ENCODE data around the gene MEG3.

MEG3 gene

GRCh38 chr14:100840286-100841065 lies 14.6 kb downstream of the MEG3 start:
- H3K4me3 ChIP-seq (ENCODE audit: insufficient read depth, low read length, poor library complexity, severe bottlenecking) = no peak overlapping the region
- H3F3A ChIP-seq (ENCODE audit: insufficient read depth) = no peaks in the 10 kb centered on the region
- no peaks in the 10 kb centered on the region for H3K79me2 ChIP-seq (ENCODE audit: insufficient read depth, low read length)
- H3K9ac ChIP-seq (ENCODE audit: low read length) = no peak overlapping the region
- TF ChIP-seq CTCF (IDR thresholded peaks at IDR 0.05; ENCODE audit: insufficient read depth, low read length, poor library complexity, severe bottlenecking) (no peak), EZH2phosphoT487 (conservative IDR thresholded peaks at IDR 0.05; ENCODE audit: low read length) (no peak)
- no peaks in the 10 kb centered on the region for H3K27me3 ChIP-seq (ENCODE audit: low read length)
- no peak overlapping the region for H2AFZ ChIP-seq (ENCODE audit: low read depth, low read length, severe bottlenecking)
- no peak overlapping the region for H3K27ac ChIP-seq (ENCODE audit: low read depth, low read length)
- no peaks in the 10 kb centered on the region for H3K9me2 ChIP-seq (replicated peaks; ENCODE audit: insufficient read depth, low read length)
- no peaks in the 10 kb centered on the region for H3K36me3 ChIP-seq (ENCODE audit: low read length)
- no peaks in the 10 kb centered on the region for H3K9me3 ChIP-seq (ENCODE audit: insufficient read depth, low read length)
- H4K20me1 ChIP-seq (ENCODE audit: low read depth, low read length) = no peaks in the 10 kb centered on the region
- no peak overlapping the region for H3K4me2 ChIP-seq (ENCODE audit: low read depth, low read length, poor library complexity, severe bottlenecking)

GRCh38 chr14:100841066-100841760 lies 15.3 kb downstream of the MEG3 start:
- H3K9me2 ChIP-seq (replicated peaks; ENCODE audit: insufficient read depth, low read length) = no peaks in the 10 kb centered on the region
- no peak overlapping the region for H3K9ac ChIP-seq (ENCODE audit: low read length)
- no peaks in the 10 kb centered on the region for H3K27me3 ChIP-seq (ENCODE audit: low read length)
- TF ChIP-seq CTCF (IDR thresholded peaks at IDR 0.05; ENCODE audit: insufficient read depth, low read length, poor library complexity, severe bottlenecking) = no peak
- H3K79me2 ChIP-seq (ENCODE audit: insufficient read depth, low read length) = no peaks in the 10 kb centered on the region
- no peak overlapping the region for H3K4me2 ChIP-seq (ENCODE audit: low read depth, low read length, poor library complexity, severe bottlenecking)
- no peak overlapping the region for H2AFZ ChIP-seq (ENCODE audit: low read depth, low read length, severe bottlenecking)
- no peaks in the 10 kb centered on the region for H4K20me1 ChIP-seq (ENCODE audit: low read depth, low read length)
- H3F3A ChIP-seq (ENCODE audit: insufficient read depth) = no peaks in the 10 kb centered on the region
- H3K9me3 ChIP-seq (ENCODE audit: insufficient read depth, low read length) = no peaks in the 10 kb centered on the region
- no peaks in the 10 kb centered on the region for H3K36me3 ChIP-seq (ENCODE audit: low read length)
- no peak overlapping the region for H3K27ac ChIP-seq (ENCODE audit: low read depth, low read length)
- no peak overlapping the region for H3K4me3 ChIP-seq (ENCODE audit: insufficient read depth, low read length, poor library complexity, severe bottlenecking)

- no peaks in the 10 kb centered on the region for H3K79me2 ChIP-seq (ENCODE audit: insufficient read depth, low read length)
- H3K27ac ChIP-seq (ENCODE audit: low read depth, low read length) = no peak overlapping the region
- H3K9me2 ChIP-seq (replicated peaks; ENCODE audit: insufficient read depth, low read length) = no peaks in the 10 kb centered on the region
- no peaks in the 10 kb centered on the region for H4K20me1 ChIP-seq (ENCODE audit: low read depth, low read length)
- H2AFZ ChIP-seq (ENCODE audit: low read depth, low read length, severe bottlenecking) = no peak overlapping the region
- H3K9me3 ChIP-seq (ENCODE audit: insufficient read depth, low read length) = no peaks in the 10 kb centered on the region
- no peaks in the 10 kb centered on the region for H3F3A ChIP-seq (ENCODE audit: insufficient read depth)
- H3K36me3 ChIP-seq (ENCODE audit: low read length) = no peaks in the 10 kb centered on the region
- no peak overlapping the region for H3K4me3 ChIP-seq (ENCODE audit: insufficient read depth, low read length, poor library complexity, severe bottlenecking)
- H3K4me2 ChIP-seq (ENCODE audit: low read depth, low read length, poor library complexity, severe bottlenecking) = no peak overlapping the region
- no peak overlapping the region for H3K9ac ChIP-seq (ENCODE audit: low read length)
- no peak for TF ChIP-seq CTCF (IDR thresholded peaks at IDR 0.05; ENCODE audit: insufficient read depth, low read length, poor library complexity, severe bottlenecking)
- TF ChIP-seq EZH2phosphoT487 (conservative IDR thresholded peaks at IDR 0.05; ENCODE audit: low read length) = no peak
- no peaks in the 10 kb centered on the region for H3K27me3 ChIP-seq (ENCODE audit: low read length)
Measured at GRCh38 chr14:100841761-100842403, 16.0 kb downstream of the MEG3 start.
